ENCODE results near the gene KRT14. TPM values are rescaled to one million over a fixed set of nuclear protein-coding genes. Genes with fewer than 3 reads are reported as not detected.
"Not testable (repeated sequence)": the region's sequence is repeated elsewhere in the genome, so short reads cannot be mapped to it uniquely, and the experiment has no call there.

Gene KRT14
- 738 TPM for total RNA-seq

DNA sequence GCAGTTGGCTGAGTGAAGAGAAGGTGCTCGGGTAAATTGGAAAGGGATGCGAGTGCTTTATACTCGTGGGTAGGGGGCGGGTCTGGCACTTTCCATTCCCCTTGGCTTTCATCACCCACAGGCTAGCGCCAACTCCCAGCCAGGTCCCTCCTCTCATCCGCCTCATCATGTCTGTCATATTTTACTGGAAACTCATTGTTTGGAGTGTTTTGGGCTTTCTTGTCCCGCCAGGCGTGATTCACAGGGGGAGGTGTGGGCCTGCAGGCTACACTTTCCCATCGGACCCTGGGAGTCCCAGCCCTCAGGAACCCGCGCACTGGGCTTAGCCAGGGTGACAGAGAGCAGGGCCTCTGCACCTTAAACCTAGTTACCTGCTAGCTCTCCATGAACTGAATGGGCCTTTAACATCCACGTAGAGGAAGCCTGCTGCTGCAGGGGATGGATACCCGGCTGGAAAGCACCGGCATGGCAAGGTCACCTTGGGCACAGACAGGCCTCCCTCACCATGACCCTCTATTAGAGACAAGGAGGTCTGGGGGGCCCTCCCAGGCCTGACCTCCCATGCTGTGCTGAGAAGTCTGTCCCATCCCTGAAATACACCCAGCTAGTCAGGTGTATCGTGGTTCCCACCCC, at the start of gene KRT14:
Gene KRT14 (minus strand): TSS at position 33 of the 633 bp plus-strand sequence. CDS start 61 bp downstream, outside the sequence.
- DNase-seq, result no peak

DNA sequence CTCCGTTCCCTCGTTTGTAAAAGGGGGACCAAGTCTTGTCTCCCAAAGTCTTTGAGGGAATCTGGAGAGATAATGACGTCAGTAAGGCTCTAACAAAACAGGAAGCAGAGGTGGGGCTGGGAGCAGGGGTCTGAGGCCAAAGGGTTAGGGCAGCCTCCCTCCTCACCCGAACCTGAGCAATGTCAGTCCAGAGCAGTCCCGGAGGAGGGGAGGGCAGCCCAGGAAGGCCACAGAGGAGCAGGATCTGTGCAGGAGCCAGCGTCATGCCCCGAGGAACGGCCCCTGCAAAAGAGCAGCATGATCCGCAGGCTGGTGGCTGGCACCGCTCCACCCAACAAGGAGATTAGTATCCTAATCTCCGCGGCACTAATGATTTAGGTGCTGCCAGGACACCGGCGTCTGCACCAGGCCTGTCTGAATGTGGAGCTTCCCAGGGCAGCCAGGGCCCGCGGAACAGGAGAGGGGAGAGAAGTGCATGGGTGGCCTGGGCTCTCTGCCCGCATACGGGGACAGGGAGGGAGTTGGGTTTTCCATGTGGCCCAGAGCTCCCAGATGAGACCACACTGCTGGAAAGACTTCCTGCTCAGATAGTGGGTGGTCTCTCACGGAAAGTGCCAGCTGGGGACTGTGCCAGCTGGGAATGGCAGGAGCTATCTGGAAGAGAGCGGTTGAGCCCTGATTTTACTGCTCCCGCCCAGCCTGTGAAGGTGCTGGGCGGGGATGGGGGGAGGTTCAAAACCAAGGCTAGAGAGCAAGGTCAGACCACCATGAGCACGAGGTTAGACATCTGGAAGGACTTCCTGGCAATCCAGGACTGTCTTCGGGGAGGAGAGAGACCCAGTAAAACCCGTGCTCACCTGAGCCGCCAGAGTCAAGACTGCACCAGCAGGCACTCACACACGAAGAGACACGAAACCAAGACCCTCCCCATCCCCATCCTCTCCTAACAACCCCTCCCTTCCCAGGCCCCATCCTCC, 48.7 kb upstream of the KRT14 start:
- peak; percentile 93 for DNase-seq

DNA sequence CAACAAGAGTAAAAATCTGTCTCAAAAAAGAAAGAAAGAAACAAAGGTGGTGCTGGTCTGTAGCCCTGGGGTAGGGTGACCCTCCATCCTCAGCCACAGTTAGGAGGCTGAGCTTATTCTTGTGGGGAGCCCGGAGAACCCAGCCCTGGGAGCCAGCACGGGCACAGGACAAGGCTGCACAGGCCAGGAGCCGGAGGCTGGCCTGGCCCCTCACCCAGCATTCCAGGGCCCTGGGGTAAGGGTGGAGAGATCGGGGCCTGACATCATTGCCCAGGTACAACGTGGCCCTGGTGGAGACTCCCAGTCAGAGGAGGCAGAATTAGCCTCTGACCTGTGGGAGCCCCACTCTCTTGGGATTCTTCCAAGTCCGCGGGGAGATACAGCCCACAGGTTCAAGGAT, 47.9 kb upstream of the KRT14 start:
- no peak for DNase-seq

DNA sequence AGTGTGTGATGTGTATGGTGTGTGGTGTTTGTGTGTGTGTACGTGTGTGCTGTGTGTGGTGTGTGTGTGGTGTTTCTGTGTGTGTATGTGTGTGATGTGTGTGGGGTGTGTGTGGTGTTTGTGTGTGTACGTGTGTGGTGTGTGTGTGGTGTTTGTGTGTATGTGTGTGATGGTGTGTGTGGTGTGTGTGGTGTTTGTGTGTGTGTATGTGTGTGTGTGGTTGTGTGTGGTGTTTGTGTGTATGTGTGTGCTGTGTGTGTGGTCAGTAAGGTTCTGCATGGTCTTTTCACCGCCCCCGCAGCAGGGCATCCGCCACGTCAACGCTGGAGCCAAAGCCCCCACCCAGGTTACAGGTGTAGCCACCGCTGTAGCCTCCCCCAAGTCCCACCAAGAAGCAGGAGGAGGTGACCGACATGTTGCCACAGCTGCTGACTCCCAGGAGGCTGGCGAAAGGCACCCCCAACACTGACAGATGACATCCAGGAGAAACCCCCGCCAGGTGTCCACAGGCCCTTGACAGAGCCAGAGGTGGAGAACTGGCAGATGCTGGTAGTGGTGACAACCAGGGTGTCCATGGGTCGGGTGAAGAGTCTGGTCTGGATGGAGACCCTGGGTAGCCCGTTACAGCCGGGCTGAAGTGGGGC, 47.0 kb upstream of the KRT14 start:
- DNase-seq, result no peak

DNA sequence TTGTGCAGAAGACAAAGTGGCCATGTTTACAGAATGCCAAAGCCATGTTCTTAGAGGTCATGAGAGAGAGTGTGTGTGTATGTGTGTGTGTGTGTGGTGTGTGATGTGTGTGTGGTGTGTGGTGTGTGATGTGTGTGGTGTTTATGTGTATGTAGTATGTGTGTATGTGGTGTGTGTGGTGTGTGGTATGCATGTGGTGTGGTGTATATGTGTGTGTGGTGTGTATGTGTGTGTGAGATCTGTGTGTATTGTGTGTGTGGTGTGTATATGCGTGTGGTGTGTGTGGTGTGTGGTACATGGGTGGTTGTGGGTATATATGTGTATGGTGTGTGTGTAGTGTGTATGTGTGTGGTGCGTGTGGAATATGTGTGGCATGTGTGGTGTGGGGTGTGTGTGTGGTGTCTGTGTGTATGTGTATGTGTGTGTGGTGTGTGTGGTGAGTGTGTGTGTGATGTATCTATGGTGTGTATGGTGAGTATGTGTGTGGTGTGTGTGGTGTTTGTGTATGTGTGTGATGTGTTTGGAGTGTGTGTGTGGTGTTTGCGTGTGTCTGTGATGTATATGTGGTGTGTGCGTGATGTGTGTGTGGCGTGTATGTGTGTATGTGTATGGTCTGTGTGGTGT, 45.9 kb upstream of the KRT14 start:
- no peak for DNase-seq

DNA sequence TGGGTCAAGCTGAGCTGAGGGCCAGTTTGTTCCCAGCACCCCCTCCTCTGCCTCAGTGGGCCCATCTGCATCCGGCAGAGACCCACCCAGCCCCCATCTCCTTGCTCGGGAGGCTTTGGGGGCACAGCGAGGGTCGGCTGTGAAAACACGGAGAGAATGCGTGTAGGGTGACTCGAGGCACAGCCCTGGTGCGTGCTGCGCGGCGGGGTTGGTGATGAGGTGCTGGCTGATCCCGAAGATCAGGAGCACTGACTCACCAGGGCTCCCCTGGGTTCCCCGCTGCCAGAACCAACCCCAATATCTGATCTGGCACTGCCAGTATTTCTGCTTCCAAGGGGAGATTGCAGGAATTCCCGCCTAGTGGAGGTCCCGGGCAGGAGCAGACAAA, 45.2 kb upstream of the KRT14 start:
- DNase-seq, result no peak

DNA sequence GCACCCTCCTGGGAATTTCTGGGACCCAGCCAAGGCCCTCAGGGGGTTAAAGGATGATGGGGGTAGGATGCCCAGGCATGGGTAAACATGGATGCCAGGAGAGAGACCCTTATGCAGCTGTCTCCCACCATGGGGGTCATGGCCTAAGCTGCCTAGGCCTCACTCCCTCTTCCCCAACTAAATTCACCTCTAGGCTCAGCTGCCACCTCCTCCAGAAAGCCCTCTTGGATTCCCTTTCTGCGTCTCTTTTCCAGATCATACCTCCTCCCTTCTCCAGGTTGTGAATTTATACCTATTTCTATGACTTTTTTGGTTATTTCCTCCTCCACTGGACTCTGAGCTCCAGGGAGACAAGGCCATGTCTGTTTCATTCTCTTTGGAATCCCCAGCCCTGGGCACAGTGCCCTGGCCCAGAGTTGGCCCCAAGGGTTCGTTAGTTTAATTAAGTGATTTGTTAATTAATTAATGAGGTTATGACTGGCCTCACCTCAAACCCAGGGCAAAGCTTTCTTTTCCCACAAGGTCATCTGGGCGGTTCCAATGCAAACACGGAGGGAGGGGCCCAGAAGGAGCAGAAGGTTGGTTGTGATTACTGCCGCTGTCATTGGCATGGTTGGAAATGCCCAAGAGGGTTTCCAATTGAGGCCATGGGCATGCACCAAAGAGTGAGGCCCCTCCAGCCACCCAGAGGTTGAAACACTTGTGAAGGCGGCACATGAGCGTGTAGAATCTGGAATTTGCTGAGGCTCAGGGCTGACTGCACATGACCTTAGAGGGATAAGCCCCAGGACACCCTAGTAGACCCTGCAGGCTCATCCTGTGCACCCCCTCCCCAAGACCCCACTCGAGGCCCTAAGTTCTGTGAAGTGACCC, 44.6 kb upstream of the KRT14 start:
- DNase-seq, result no peak

DNA sequence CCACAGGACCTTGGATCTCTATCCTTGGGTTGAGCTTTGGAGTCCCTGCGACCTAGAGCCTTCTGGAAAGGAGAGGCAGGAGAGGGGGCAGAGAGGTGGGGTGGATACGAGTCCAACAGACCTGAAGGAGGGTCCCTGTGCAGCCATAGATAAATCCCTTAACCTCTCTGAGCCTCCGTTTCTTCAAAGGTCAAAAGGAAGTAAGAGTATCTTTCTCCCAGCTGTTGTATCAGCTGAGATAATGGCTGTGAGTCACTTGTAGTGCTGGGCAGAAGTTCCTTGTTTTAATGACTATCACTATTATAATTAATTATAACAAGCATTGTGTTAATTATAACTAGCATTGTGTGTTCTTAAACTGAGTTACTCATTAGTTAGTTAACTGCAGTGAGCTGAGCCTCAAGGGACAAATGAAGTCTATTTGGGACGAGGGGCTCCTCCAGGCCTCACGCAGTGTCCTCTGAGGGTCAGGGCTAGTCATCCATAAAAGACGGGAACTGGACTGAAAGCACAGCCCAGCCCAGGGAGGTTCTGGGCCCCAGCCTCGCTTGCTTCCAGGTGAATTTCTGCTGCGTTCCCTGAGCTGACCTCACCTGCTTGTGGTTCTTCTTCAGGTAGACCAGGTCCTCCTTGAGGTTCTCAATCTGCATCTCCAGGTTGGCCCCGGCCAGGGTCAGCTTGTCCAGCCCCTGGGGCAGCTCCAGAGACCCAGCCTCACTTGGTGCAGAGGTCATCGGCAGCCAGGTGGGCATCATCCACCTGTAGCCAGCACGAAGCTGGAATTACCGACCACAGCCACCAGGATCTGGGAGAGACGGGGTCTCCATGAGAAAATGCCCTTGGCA, 43.4 kb upstream of the KRT14 start:
- no peak for DNase-seq

DNA sequence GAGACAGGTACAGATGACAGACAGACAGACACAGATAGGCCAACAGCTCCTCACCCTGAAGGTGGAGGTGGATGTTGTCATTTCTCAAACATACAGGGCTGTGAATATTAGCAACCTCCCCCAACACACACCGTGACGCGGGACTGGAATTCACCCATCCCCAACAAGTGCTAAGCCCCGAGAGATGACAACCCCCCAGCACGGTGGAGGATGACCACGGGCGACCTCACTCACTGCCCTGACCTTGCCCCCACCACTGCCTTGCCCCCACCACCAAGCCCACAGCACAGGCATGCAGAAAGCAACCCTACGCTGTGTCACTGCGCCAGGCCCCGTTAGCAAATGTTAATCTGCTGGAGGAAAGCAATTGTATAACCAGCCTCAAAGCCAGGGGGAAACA, 42.6 kb upstream of the KRT14 start:
- no peak for DNase-seq

DNA sequence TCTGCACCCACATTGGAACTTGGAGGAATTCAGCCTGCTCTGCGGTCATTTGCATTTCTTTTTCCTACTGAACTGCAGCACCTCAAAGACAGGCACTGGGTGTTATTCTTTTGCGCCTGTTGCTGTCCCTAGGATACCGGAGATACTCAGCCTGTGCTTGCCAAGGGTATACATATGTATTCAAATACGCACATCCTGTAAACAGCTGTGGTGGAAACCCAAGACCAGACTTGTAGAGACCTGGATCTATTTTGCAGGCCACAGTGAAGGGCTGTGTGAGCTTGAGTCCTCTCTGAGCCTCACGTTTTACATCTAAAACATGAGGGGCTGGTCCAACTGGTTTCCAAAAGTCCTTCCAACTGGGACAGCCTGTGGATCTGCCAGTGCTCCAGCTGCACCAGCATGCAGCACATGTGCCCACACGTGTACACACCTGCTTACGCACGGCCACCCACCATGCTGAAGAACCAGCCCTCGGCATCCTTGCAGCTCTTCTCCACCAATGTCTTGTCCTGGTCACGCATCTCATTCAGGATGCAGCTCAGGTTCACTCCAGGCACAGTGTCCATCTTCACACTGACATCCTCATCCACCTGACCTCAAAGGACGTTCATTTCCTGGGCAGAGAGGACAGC, 42.0 kb upstream of the KRT14 start:
- DNase-seq, result peak; percentile 77

DNA sequence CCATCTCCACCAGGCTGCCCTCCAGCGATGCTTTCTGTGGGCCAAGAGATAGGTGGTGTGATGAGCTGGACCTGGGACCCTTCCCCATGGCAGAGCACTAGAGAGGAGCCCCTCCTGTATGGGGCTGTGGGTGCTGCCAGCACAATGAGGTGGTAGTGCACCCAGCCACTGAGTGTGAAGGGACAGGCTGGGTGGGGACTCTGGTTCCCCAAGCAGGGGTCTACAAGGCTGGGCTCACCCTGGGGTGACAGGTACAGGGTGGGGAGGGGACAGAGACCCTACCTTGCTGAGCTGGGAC, 41.3 kb upstream of the KRT14 start:
- not testable (repeated sequence) for DNase-seq

DNA sequence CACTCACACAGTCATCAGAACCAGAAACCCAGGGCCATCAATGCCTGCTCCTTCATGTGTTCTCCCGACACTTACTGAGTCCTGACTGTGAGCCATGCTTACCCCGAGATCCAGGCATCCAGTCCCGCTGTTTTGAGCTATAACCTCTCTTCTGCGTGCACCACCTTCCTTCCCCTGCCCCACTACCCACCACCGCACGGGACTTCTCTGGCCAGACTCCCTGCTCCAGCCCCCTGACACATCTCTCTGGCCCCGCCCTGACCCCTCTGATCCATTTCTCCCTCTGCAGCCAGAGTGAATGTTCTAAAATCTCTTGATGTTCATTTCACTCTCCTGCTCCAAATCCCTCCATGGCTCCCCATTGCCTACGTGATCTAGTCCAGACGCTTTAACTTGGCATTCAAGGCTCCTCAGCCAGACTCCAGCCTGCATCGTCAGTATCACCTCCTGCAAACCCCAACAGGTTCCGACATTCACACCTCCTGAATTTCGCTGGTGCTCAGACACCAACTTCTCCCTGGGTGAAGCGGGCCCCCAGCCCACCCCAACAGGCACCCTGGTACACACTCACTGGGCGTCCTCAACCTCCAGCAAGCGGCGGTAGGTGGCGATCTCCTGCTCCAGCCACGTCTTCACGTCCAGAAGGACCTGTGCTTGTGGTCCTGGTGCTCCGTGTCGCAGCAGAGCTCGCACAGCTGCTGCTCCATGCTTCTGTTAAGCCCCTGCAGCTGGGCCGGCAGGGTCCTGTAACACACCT, 40.8 kb upstream of the KRT14 start:
- no peak for DNase-seq

DNA sequence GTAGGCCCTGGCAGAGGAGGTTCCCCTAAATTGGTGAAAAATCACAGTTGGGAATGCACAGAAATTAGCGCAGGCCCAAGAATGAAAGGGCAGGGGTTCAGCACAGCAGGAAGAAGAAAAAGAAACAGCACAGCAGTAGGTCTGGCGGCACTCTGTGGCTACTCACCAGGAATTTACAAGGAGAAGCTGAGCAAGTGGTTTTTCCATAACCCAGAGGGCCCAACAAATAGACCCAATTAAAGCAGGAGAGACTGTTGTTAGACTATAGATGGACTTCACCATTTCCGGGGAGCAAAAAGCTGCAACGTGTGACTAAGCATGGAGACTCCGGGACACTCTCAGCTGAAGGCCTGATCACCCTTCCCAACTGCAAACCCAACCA, 40.2 kb upstream of the KRT14 start:
- not testable (repeated sequence) for DNase-seq

DNA sequence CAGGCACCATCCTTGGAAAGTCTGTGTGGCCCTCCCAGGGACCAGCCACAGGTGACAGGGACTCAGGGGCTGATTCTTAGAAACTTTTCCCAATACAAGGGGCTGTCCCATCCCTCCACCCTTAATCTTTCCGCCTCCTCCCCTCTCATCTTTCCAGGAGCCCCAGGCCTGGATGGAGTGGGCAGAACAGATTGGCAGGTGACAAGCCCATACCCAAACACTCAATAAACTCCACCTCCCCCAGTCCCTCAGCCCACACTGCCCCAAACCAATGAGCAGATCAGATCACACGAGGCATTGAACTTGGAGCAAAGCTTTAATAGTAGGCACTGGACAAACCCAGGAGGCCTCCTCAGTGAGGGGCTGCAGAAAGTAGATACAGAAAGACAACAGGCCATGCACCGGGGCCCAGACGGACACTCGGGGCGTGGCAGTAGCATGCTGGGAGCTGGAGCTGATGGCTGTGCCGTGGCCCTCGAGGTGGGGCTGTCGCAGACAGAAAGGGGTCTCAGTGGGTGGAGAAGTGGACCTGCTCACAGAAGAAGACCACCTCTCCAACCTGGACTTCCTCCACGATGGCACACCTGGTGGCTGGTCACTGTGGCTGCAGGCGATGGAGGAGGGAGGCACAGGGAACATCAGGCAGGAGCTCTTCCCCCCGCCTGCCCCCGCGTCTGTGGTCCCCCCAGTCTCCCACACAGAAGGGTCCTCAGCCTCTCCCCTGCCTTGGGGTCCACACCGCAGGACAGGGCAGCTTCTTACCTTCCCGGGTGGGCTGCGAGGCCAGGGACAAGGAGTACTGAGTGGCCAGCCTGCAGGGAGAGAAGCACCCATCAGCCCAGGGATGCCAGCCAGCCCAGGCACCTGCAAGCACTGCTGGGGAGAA, 39.6 kb upstream of the KRT14 start:
- not testable (repeated sequence) for DNase-seq

DNA sequence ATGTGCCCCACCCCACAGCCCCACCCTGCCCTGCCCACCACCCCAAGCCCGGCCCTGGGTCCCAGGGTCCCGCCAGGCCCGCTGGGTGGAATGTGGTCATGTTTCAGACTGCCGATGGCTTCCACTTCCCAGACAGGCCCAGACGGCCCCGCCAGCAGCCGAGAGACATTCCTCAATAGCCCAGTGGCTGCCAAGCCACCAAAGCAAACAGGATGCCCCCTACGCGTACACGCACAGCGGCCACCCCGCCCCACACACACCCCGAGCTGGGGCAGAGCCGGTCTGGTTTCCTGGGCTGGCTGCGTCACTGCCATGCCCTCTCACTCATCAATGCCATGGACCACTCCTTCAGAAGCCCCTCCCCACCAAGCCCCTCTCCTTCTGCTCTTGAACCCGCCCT, 38.9 kb upstream of the KRT14 start:
- DNase-seq, result no peak

DNA sequence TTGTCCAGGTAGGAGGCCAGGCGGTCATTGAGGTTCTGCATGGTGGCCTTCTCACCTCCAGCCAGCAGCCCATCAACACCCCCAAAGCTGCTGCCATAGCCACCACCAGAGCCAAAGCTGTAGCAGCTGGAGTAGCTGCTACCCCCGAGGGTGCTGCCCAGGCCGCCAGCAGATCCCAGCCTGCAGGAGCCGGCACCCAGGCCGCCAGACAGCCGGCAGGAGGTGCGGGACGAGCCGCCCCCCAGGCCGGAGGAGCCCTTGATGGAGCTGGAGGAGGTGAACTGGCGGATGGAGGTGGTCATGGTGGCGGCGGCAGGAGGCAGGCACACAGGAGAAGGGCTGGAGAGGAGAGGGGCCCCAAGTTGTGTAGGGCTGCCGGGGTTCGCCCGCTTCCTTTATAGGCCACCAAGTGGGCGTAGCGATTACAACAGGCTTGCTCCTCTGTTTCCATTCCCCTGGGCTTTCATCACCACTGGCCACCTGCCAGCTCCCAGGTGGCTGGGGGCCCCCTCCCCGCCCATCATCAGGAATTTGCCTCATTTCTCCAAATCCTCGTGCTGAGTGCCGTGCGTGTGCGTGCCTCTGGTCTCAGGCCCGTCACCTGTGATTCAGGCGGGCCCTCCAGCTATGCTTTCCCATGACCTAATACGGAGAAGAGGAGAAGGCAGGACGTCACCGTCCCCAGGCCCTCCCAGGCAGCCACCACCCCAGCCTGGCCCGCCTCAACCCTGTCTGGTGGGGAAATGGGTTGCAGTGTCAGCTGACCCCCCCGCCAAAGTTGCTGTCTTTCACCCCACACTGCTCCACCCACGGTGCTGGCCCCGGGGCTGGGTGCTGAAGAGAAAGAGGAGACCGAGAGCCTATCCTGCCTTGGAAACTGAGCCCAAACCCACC, 37.8 kb upstream of the KRT14 start, which contains the start of gene KRT17:
Gene KRT17 (minus strand): TSS at position 368 of the 894 bp plus-strand sequence. CDS start 66 bp downstream, at position 302.
- DNase-seq, result peak; percentile 79

DNA sequence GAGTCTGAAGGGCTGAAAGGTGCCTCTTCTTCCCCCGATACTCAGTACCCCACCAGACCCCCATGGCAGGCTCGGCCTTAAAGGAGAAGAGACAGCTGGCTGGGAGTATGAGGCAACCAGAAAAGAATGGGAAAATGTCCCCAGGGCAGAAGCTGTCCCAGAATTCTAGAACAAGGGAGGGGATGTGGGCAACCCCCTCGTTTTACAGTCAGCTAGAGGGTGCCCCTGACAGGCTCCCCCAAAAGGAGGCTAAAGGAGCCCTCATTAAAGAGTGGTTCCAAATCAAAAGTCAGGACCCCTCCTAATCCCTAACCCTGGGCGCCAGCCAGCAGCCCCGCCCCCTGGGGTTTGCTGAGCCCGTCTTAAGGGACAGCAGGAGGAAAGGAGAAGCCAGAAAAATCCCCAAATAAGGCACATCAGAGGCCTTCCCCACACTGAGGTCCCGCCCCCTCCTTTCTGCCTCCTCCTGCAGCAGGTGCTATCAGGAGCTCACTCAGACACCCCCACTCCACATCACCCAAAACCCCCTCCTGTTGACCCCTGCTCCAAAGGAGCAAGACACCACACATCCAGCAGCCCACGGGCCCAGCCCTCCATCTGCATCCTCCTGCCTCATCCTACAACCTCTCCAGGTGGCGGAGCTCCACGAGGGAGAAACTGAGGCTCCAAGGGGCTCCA, 36.6 kb upstream of the KRT14 start:
- DNase-seq, result not testable (repeated sequence)

All from tongue (tissue), 2 donors.